Stimulated activated CD8-positive, alpha-beta memory T cell treated with anti-CD3 and anti-CD28 coated beads, Interleukin-4, amount 100 ng/mL, for 24 hours (primary cell): Measurements from ENCODE around the gene IGHMBP2.

Experiments
- DNase-seq: peaks from one replicate; pipeline ENCODE4 v3.0.0-alpha.2; 2020; ENCODE audit warnings: low read depth

IGHMBP2 gene

GRCh38 chr11:68940651-68941323 is 37.1 kb downstream of the IGHMBP2 start:
- DNase-seq, result no peak

DNA sequence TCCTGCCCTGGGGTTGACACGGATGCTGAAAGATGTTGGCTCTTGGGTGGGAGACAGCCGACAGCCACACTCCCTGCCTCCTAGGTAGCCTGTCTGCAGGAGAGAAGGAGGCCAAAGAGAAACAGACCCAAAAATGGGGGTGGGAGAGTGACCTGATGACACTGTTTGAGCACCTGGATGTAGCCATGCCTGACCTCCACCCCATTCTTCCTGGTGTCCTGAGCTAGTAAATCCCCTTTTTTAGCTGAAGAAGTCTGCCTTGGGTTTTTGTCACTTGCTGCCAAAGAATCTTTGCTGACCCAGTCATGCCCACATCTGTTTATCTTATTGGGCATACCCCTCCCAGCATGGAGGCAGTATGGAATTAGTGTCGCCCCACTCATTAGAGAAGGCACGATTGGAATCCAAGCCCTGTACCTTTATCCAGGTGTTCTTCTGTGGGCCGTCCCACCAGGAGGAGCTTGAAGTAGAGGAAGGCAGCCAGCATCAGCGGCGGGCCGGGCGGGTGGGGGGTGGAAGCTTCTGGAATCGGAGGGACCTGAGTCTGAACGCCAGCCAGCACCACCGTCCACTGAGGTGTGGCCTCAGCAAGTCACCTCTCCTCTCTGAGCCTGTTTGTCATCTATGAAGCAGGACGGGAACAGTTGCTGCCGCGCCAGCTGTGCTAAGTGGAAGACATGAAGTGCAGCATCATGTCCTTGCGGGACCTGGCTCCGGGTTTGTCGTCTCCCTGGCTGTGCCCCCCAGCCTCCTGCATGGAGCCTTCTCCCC is 37.8 kb downstream of the IGHMBP2 start:
- no peak for DNase-seq

DNA sequence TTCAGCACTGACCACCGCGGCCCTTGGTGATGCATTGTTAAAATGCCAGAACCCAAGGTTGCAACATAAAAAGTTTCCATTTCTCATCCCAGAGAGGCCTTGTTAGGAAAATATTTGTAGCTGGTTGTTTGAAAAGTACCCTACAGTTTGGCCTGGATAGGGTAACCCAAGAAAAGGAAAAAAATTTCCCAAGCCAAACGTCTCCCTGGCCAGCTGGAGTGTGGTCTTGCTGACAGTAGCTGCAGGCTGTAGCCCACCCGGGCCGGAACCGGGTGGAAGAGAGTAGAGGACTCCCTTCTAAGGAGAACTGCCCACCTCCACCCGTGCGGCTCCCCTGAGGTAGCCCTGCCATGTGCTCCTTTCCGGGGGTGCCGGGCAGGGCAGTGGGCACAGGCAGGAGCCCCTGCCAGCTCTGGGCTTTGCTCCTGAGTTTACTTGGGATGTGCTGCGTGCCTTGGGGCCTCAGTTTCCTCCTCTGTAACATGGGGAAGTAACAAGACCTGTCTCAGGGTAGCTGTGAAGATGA is 38.5 kb downstream of the IGHMBP2 start:
- no peak for DNase-seq

DNA sequence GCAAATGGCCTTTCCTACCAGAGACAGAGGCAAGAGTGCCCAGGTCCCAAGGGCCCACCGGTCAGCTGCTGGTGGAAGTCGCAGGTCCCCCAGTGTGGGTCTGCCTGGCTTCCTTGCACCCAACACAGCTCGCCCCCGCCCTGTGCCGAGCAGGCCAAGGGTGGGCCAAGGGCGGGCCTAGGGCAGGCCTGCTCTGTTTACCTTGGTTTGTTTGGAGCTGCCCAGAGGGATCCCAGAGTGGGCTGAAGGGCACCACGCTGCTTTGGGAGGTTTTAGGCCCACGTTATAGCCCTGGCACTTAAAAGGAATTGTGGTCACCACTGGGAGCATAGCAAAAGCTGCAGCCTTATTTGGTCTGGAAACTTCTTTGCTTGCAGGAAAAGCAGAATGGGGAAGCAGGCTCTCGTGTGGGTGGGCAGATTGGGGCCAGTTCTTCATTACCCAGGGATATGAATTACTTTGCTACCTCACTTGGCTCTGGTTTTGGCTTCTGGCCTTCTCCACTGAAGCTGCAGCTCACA is 39.1 kb downstream of the IGHMBP2 start:
- no peak for DNase-seq

DNA sequence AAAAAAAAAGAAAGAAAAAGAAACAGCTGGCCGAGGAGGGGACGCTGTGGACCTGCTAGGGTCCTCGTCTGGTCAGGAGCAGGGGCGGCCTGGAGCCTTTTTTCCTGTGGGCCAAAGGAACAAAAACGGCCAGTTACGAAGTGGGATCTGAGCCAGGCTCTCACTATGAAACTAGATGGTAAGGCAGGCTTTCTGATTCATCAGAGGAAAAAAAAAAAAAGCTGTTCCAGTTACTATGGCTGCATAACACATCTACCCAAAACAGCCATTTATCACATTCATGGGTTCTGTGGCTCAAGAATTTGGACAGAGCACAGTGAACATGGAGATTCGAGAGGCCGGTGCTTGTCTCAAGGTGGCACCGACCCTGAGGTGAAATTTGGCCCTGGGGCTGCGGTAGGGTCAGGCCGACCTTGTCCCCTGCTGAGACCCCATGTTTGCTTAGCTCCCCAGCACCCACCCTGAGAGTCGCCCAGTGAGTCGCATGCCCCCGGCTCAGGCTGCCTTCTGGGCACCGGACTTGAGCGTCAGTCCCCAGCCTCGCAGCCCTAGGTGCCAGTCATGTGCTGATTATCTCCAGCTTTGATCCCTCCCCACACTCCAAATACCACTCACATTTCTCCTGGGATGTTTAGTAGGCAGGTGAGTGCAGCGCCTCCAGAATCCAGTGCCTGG is 42.9 kb downstream of the IGHMBP2 start:
- DNase-seq, result no peak

GRCh38 chr11:68947151-68947550 is 43.5 kb downstream of the IGHMBP2 start:
- no peak for DNase-seq

- DNase-seq, result no peak
Observed at GRCh38 chr11:68948496-68948895, 44.8 kb downstream of the IGHMBP2 start.

- no peak for DNase-seq
Observed at GRCh38 chr11:68948935-68949334, 45.2 kb downstream of the IGHMBP2 start.

- DNase-seq, result no peak
Observed at GRCh38 chr11:68950270-68950669, 46.6 kb downstream of the IGHMBP2 start.

GRCh38 chr11:68950762-68951161 is 47.1 kb downstream of the IGHMBP2 start:
- DNase-seq, result no peak

DNA sequence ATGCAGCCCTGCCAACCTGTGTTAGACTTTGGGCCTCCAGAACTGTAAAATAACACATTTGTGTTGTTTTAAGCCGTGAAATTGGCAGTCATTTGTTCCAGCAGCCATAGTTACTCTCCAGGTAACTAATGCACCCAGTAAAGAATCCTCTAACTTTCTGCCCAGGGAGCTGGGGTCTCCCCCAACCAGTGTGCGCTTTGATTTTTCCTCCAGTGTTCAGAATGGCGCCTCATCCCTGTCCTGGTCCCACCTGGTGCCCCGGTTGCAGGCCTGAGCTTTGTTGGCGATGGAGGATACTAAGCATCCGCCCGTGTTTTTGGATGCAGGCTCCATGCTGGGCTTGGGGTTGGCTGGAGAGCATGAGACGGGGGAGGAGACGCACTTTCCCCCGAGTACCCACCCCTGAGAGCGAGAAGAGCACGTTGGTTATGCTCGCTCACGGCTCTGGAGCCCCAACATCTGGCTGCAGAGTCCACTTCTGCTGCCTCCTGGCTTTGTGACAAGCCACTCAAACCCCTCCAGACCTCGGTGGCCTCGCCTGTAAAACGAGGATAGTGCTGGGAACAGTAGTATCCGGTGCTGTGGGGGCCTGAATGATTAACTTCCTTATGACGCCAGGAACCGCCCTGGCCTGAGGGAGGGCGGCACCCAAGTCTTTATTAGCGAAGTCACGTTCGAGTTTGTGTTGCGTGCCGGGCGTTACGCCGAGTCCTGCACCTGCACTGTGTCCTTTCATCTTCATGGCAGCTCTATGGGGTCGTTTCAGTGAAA is 51.3 kb downstream of the IGHMBP2 start:
- no peak for DNase-seq

GRCh38 chr11:68955607-68955958 is 51.9 kb downstream of the IGHMBP2 start:
- DNase-seq, result no peak

DNA sequence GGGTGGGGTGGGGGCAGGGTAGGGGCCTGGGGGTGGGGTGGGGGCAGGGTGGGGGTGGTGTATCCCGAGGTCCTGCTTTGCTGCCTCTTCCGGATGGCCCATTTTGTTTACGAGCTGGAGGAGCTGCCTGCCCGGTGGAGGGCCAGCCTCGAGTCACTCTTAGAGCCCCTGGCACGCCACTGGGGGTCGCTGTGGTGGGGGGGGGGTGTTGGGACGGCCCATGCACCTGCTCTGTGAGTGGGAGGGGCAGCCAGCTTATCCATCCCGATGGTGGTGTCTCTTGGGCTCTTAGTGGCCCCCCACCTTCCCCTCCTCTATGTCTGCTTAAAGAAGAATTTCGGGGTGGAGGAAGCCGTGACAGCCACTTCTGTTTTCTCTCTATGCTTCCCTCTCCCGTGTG is 52.5 kb downstream of the IGHMBP2 start:
- DNase-seq, result no peak

DNA sequence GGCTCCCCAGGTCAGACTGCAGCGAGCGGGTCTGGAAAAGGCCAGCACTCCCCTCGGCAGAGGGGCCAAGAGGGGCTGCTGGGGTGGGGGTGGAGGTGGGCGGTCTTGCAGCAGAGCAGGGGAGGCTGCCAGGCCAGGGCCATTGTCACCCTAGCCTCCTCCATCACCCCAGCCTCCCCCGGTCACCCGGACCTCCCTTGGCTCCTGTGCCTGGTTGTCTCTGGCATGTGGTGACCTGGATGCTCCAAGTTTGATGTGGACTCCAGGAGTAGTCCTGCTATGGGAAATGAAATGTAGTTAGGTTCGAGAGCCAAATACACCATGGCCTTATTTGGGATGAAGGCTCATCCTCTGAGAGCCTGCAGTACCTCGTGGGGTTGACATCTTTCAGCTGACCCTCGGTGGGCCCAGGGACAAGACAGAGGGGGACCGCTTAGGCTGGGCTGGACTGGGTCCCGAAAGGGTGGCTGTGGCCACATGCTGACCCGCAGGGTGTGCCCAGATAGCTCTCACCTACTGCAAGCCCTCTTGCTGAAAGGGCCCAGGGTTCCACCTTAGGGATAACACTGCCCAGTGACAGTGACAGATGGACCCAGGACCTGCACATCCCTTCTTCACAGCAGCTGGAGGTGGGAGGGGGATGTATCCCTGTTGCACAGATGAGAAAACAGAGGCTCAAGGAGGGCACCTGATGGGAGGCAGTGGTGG is 53.0 kb downstream of the IGHMBP2 start:
- DNase-seq, result no peak

GRCh38 chr11:68958211-68958610 is 54.5 kb downstream of the IGHMBP2 start:
- no peak for DNase-seq

- no peak for DNase-seq
Observed at GRCh38 chr11:68959465-68960293, 56.0 kb downstream of the IGHMBP2 start.

GRCh38 chr11:68960294-68961071 is 56.8 kb downstream of the IGHMBP2 start:
- no peak for DNase-seq

- DNase-seq, result no peak
Observed at GRCh38 chr11:68961245-68961644, 57.6 kb downstream of the IGHMBP2 start.

GRCh38 chr11:68962527-68963250 is 59.0 kb downstream of the IGHMBP2 start:
- DNase-seq, result no peak
